D721Med (cell line): ENCODE results near the gene LYPD6B.

Experiments used
- DNase-seq: peaks from one replicate; pipeline ENCODE4 v3.0.0; 2011; ENCODE audit warnings: low spot score; ENCODE audit not compliant: insufficient read length
- FAIRE-seq: peaks from 2 replicates; lab custom pipeline; 2011; peaks lifted over from hg19 to GRCh38; lab: Jason Lieb, UNC
- CTCF ChIP-seq: IDR thresholded peaks from 2 replicates; pipeline ENCODE4 v1.5.1; 2012; ENCODE audit warnings: mild to moderate bottlenecking, control low read depth; ENCODE audit not compliant: insufficient read depth; ENCODE audit errors: missing control alignments

The LYPD6B gene

GRCh38 chr2:149094217-149095015, 55.9 kb downstream of the LYPD6B start:
- no peak for TF ChIP-seq CTCF
- no peak for DNase-seq
- no peak for FAIRE-seq

GRCh38 chr2:149098701-149099100, 60.2 kb downstream of the LYPD6B start:
- no peak for DNase-seq
- FAIRE-seq: no peak
- no peak for TF ChIP-seq CTCF

GRCh38 chr2:149099298-149099697, 60.8 kb downstream of the LYPD6B start:
- FAIRE-seq (no peak), DNase-seq (no peak)
- TF ChIP-seq CTCF: peak; percentile 21

GRCh38 chr2:149100739-149101699, 62.5 kb downstream of the LYPD6B start:
- TF ChIP-seq CTCF: no peak
- no peak for DNase-seq
- FAIRE-seq: no peak

GRCh38 chr2:149101818-149102217, 63.3 kb downstream of the LYPD6B start:
- TF ChIP-seq CTCF: no peak
- DNase-seq (no peak), FAIRE-seq (no peak)

GRCh38 chr2:149103081-149103620, 64.7 kb downstream of the LYPD6B start:
- no peak for TF ChIP-seq CTCF
- DNase-seq (no peak), FAIRE-seq (no peak)
